ENCODE measurements around the gene LAMB1.

LAMB1 gene

GRCh38 chr7:107877731-107878382 lies 125.1 kb downstream of the LAMB1 start:
- ATAC-seq (replicated peaks; ENCODE audit: extremely low read depth, poor library complexity, severe bottlenecking) = no peak
- Mint-ChIP-seq H3K27ac (ENCODE audit: low read depth) (no peak overlapping the region), H3K4me3 (no peak overlapping the region), H3K9me3 (no peaks in the 10 kb centered on the region), H3K27me3 (peaks cover 17% of the 10 kb centered on the region), H3K4me1 (peaks cover 5% of the 10 kb centered on the region), H3K36me3 (ENCODE audit: insufficient read depth) (no peaks in the 10 kb centered on the region)
- no peak for DNase-seq (ENCODE audit: low spot score in 2 of 2)

GRCh38 chr7:107876916-107877315 lies 126.0 kb downstream of the LAMB1 start:
- no peak for ATAC-seq (replicated peaks; ENCODE audit: extremely low read depth, poor library complexity, severe bottlenecking)
- no peak overlapping the region for H3K4me3 Mint-ChIP-seq
- no peak overlapping the region for H3K27ac Mint-ChIP-seq (ENCODE audit: low read depth)
- DNase-seq (ENCODE audit: low spot score in 2 of 2) = no peak
- no peaks in the 10 kb centered on the region for H3K36me3 Mint-ChIP-seq (ENCODE audit: insufficient read depth)
- H3K27me3 Mint-ChIP-seq = peaks cover 8% of the 10 kb centered on the region
- H3K9me3 Mint-ChIP-seq = no peaks in the 10 kb centered on the region
- peaks cover 5% of the 10 kb centered on the region for H3K4me1 Mint-ChIP-seq

- ATAC-seq (replicated peaks; ENCODE audit: extremely low read depth, poor library complexity, severe bottlenecking) (no peak), DNase-seq (ENCODE audit: low spot score in 2 of 2) (no peak)
- Mint-ChIP-seq H3K4me1 (peaks cover 14% of the 10 kb centered on the region), H3K4me3 (no peak overlapping the region), H3K27ac (ENCODE audit: low read depth) (no peak overlapping the region), H3K9me3 (no peaks in the 10 kb centered on the region), H3K36me3 (ENCODE audit: insufficient read depth) (no peaks in the 10 kb centered on the region), H3K27me3 (peaks cover 6% of the 10 kb centered on the region)
These were observed 128.1 kb downstream of the LAMB1 start for GRCh38 chr7:107874605-107875446.

- Mint-ChIP-seq H3K4me1 (peaks cover 9% of the 10 kb centered on the region), H3K27me3 (no peaks in the 10 kb centered on the region), H3K36me3 (ENCODE audit: insufficient read depth) (no peaks in the 10 kb centered on the region), H3K27ac (ENCODE audit: low read depth) (no peak overlapping the region), H3K4me3 (no peak overlapping the region), H3K9me3 (no peaks in the 10 kb centered on the region)
- ATAC-seq (replicated peaks; ENCODE audit: extremely low read depth, poor library complexity, severe bottlenecking) (no peak), DNase-seq (ENCODE audit: low spot score in 2 of 2) (no peak)
These were observed 128.8 kb downstream of the LAMB1 start for GRCh38 chr7:107874111-107874510.

Data from central memory CD8-positive, alpha-beta T cell (primary cell).